Renal cortex interstitium (tissue), 11 donors: Measurements from ENCODE around the gene SLC4A9. TPM values are rescaled to one million over a fixed set of nuclear protein-coding genes. Genes with fewer than 3 reads are reported as not detected.

Experiments
- DNase-seq, 11 donors: peaks; one replicate each; pipeline ENCODE4 v3.0.0-alpha.2; 2013; ENCODE audit warnings: low read depth in 9 of 11, low spot score in 4 of 11; ENCODE audit errors: extremely low read depth in 1 of 11
- polyA plus RNA-seq, 3 donors: library from polyadenylated mRNA; unstranded; fragments of 120-200 nt; gene quantifications; one replicate each; pipeline ENCODE4 v1.2.1, GENCODE V29; 2013; ENCODE audit not compliant: insufficient read length in 3 of 3

SLC4A9 gene
- polyA plus RNA-seq, 3 donors = 11.7 to 43.4 (median 13.6) TPM

- DNase-seq = no peak
These were observed 21.4 kb downstream of the SLC4A9 start for GRCh38 chr5:140381351-140381750.

- DNase-seq = no peak
These were observed 22.0 kb downstream of the SLC4A9 start for GRCh38 chr5:140381972-140382371.

- DNase-seq = no peak
These were observed 22.9 kb downstream of the SLC4A9 start for GRCh38 chr5:140382866-140383265.

GRCh38 chr5:140383300-140383699 lies 23.3 kb downstream of the SLC4A9 start:
- DNase-seq = no peak

- no peak for DNase-seq
These were observed 28.1 kb downstream of the SLC4A9 start for GRCh38 chr5:140388052-140388451.

- no peak for DNase-seq
These were observed 31.3 kb downstream of the SLC4A9 start for GRCh38 chr5:140391312-140391711.

DNA sequence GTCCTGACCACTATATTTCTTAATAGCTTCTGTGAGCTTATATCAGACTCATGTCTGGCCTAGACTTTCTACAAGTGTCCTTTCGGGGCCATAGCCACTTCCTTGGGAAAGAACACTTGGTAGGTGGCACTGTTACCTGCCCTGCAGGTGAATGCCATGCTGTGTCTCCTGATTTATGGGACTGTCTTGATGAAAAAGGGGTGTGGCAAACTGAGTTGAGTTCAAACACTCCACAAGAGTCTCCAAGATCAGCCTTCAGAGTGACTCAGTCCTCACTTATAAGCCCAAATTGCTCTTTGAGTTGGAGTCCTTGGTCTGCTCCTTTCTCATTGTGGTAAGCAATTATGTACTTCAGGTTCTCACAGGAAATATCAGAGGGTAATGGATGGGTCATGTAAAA lies 31.7 kb downstream of the SLC4A9 start:
- no peak for DNase-seq

DNA sequence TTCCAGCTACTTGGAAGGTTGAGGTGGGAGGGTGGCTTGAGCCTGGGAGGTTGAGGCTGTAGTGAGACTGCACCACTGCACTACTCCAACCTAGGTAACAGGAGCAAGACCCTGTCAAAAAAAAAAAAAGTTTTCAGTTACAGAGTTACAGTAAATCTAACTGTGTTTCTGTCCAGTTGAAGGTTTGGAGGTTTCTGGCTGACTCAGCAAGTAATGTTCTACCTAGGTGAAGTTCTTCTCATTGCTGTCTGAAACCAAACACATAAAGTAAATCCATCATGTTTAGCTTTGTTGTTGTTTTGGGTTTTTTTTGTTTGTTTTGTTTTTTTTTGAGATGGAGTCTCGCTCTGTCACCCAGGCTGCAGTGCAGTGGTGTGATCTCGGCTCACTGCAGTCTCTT lies 33.7 kb downstream of the SLC4A9 start:
- DNase-seq = no peak

DNA sequence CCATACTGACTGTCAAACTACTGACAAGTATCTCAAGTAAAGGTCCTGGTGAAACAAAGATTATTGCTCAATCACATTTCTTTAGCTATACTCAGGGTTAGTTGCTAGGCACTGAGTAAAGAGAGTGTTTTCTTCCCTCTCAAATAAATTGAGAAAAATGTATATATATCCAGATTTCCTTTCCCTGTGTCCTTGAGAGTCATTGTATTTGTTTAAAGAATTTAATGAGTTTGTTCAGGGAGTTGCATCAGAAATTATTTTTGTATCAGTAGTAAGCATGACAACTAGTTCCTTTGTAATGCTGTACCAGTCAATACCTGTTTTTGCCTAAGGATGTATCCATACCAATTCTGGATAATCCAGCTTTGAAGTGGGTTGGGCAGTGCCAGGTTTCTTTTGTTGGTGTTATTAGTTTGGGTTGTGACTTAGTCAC lies 38.4 kb downstream of the SLC4A9 start:
- no peak for DNase-seq

- peak in 1 of 11 donors; percentile 4 for DNase-seq
These were observed 40.2 kb downstream of the SLC4A9 start for GRCh38 chr5:140399979-140400729.

- peak; percentile 89 to 97 (median 95) for DNase-seq
These were observed 40.9 kb downstream of the SLC4A9 start for GRCh38 chr5:140400730-140401361.

GRCh38 chr5:140401362-140402257 lies 41.6 kb downstream of the SLC4A9 start, which contains the start of gene ANKHD1:
ANKHD1 (plus strand) TSS chr5:140401833; CDS start chr5:140401968, 135 bp downstream.
- peak; percentile 99 to 100 (median 100) for DNase-seq

DNA sequence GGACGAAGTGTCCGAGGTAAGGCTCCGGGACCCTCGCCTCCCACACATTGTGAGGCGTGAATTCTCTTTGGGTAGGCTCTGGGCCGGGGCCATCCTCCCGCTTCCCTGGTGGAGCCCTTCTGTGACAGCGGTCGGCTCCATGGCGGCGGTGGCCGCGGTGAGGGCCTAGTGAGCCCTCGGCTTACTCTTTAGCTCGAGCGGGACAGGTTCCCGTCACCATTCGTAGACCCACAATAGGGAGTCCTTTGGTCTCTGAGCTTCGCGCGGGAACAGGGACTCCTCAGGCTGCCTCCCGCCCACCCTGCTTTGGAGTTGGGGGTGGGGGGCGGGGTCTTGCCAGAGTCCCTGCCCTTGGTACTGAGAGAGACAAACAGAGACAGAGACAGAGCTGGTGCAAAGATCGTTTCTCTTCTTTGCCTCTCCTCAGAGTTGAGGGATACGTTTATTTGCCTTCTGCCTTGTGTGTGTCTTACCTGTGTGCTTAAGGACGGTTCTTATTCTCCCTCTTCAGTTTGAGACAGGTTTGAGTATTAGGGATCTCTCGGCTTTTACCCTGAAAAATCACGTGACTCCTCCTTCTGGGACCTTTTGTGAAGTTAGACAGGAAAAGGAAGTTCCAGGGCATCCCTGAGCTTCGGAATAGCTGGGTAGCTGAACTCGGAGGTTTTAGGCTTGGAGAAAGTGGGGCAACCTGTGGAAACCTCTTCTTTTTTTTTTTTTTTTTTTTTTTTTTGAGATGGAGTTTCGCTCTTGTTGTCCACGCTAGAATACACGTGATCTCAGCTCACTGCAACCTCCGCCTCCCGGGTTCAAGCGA lies 42.5 kb downstream of the SLC4A9 start:
- peak in 10 of 11 donors; percentile 20 to 59 (median 44) for DNase-seq

DNA sequence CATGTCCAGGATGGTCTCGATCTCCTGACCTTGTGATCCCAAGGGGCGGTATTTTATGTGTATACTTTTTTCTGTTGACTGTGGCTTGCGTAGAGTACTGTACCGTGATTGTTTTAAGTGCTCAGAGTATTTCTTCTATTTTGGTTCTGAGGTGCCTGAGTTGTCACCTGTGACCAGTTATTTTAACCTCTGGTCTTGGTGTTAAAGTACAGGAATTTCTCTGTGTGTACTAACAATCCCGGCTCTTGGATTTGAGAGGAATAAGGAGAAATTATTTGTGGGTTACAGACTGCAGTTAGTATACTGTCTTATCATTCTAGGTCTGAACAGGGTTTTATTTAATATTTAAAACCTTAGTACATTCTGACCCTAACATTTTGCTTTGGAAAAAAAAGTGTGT lies 43.6 kb downstream of the SLC4A9 start:
- DNase-seq = no peak

GRCh38 chr5:140408750-140409241 lies 48.8 kb downstream of the SLC4A9 start:
- DNase-seq = no peak

GRCh38 chr5:140413230-140413629 lies 53.2 kb downstream of the SLC4A9 start:
- no peak for DNase-seq

DNA sequence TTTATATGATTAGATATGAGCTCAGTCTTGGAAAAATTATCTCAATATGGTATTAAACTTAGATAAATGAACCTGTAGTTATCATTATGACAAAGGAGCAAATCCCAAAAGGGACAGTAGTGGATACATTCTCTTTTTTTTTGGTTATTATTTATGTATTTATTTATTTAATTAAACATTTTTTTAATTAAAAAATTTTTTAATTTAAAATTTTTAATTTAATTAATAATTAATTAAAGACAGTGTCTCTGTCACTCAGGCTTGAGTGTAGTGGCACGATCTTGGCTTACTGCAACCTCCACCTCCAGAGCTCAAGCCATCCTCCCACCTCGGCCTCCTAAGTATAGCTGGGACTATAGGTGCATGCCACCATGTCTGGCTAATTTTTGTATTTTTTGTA lies 57.2 kb downstream of the SLC4A9 start:
- no peak for DNase-seq

DNA sequence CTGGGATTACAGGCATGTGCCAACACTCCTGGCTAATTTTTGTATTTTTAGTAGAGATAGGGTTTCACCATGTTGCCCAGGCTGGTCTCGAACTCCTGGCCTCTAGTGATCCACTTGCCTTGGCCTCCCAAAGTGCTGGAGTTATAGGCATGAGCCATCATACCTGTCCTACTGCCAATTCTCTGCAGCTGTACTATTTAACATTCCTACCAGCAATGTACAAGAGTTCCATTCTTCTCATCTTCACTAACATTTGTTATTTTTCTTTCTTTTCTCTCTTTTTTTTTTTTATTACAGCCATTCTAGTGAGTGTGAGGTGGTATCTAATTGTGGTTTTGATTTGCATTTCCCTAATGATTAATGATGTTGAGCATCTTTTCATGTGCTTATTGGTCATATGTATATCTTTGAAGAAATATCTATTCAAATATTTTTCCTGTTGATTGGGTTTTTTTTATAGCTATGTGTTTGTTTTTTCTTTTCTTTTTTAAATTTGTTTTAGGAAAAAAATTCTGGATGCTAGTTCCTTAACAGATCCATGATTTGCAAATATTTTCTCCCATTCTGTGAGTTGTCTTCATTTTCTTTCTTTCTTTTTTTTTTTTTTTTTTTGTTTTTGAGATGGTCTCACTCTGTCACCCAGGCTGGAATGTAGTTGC lies 59.0 kb downstream of the SLC4A9 start:
- DNase-seq = no peak
